B cell (primary cell): ENCODE measurements around the gene RAC2. TPM values are rescaled to one million over a fixed set of nuclear protein-coding genes. Genes with fewer than 3 reads are reported as not detected.

ENCODE experiments used
- ATAC-seq: fragments of 200-7000 bp; cut with Tn5 transposase; one replicate; pipeline ENCODE4 v1.10.0; 2021; ENCODE audit warnings: low read depth, mild to moderate bottlenecking, moderate number of reproducible peaks, moderate library complexity
- CTCF ChIA-PET: fragments of 350-600 bp; sonication (Branson Sonifier 250); formaldehyde crosslinking; loops from one replicate; lab custom pipeline; 2021; ENCODE audit warnings: antibody characterized with exemption, inconsistent platforms; lab: Charles Lee
- POLR2A ChIA-PET: fragments of 350-600 bp; sonication (Branson Sonifier 250); formaldehyde crosslinking; loops from one replicate; lab custom pipeline; 2021; ENCODE audit warnings: antibody characterized with exemption; lab: Charles Lee
- DNase-seq: peaks from one replicate; pipeline ENCODE4 v3.0.0; 2013
- H2AFZ ChIP-seq: 2 replicates; pipeline ENCODE4 v1.6.1; 2012; ENCODE audit warnings: mild to moderate bottlenecking, low read depth, low read length; ENCODE audit not compliant: insufficient read depth, poor library complexity, severe bottlenecking
- H3K27ac ChIP-seq, 2 donors: 1 replicate in 1 of 2; 2 replicates in 1 of 2; pipeline ENCODE4 v1.5.1; 2012 to 2013; ENCODE audit warnings: low read length in 2 of 2, mild to moderate bottlenecking in 2 of 2, moderate library complexity in 1 of 2
- H3K27me3 ChIP-seq, 4 experiments: fragments of 200-600 bp in 1 of 4; sonication (generic) in 1 of 4; replicated peaks in 1 of 4; 1 replicate in 2 of 4; 2 replicates in 2 of 4; pipeline versions ENCODE4 v1.6.1 to v1.7.0; 2013 to 2016; ENCODE audit warnings: low read length in 3 of 4, mild to moderate bottlenecking in 2 of 4, mixed read lengths in 1 of 4, moderate library complexity in 1 of 4; ENCODE audit not compliant: insufficient read depth in 4 of 4, control insufficient read depth in 3 of 4; ENCODE audit errors: control extremely low read depth in 1 of 4
- H3K36me3 ChIP-seq, 2 experiments: replicated peaks in 1 of 2; 1 replicate in 1 of 2; 2 replicates in 1 of 2; pipeline versions ENCODE4 v1.6.1 to v1.7.1; 2013; ENCODE audit warnings: low read length in 1 of 2; ENCODE audit not compliant: insufficient read depth in 2 of 2, control insufficient read depth in 1 of 2; ENCODE audit errors: control extremely low read depth in 1 of 2, extremely low read depth in 1 of 2
- H3K4me1 ChIP-seq, 2 donors: fragments of 200-600 bp in 1 of 2; sonication (generic) in 1 of 2; 1 replicate in 1 of 2; 2 replicates in 1 of 2; pipeline versions ENCODE4 v1.5.1 to v1.6.1; 2013 to 2017; ENCODE audit warnings: low read length in 2 of 2; ENCODE audit not compliant: control insufficient read depth in 2 of 2, insufficient read depth in 2 of 2
- H3K4me2 ChIP-seq: replicated peaks from 2 replicates; pipeline ENCODE3; 2012; ENCODE audit warnings: mild to moderate bottlenecking, low read depth, low read length; ENCODE audit not compliant: poor library complexity, severe bottlenecking
- H3K4me3 ChIP-seq, 5 experiments: fragments of 200-600 bp in 1 of 5; sonication (generic) in 1 of 5; 1 replicate in 3 of 5; 2 replicates in 2 of 5; pipeline versions ENCODE4 v1.5.1 to v1.7.0; 2011 to 2016; ENCODE audit warnings: low read length in 4 of 5, mild to moderate bottlenecking in 4 of 5, low read depth in 2 of 5, control low read depth in 1 of 5, moderate library complexity in 1 of 5; ENCODE audit not compliant: insufficient read depth in 1 of 5; ENCODE audit errors: control extremely low read depth in 1 of 5, extremely low read depth in 1 of 5
- H3K79me2 ChIP-seq: fragments of 200-600 bp; sonication (generic); one replicate; pipeline ENCODE4 v1.6.0; 2016; ENCODE audit warnings: low read length; ENCODE audit not compliant: control insufficient read depth, insufficient read depth
- H3K9ac ChIP-seq: fragments of 200-600 bp; sonication (generic); 2 replicates; pipeline ENCODE4 v1.6.1; 2017; ENCODE audit warnings: mild to moderate bottlenecking, low read length, moderate library complexity
- H3K9me3 ChIP-seq, 3 donors: one replicate each; pipeline versions ENCODE4 v1.6.1 to v1.7.1; 2013; ENCODE audit warnings: low read length in 2 of 3; ENCODE audit not compliant: control insufficient read depth in 2 of 3, insufficient read depth in 1 of 3; ENCODE audit errors: control extremely low read depth in 1 of 3
- H4K20me1 ChIP-seq: 2 replicates; pipeline ENCODE4 v1.6.0; 2012; ENCODE audit warnings: mild to moderate bottlenecking, low read length; ENCODE audit not compliant: insufficient read depth, control insufficient read depth, poor library complexity, severe bottlenecking
- H3K27ac Mint-ChIP-seq: one replicate; pipeline ENCODE4 v1.8.0; 2021; ENCODE audit warnings: mixed read lengths
- H3K27me3 Mint-ChIP-seq: one replicate; pipeline ENCODE4 v1.8.0; 2021; ENCODE audit warnings: mixed read lengths
- H3K4me1 Mint-ChIP-seq: one replicate; pipeline ENCODE4 v1.8.0; 2021; ENCODE audit warnings: mixed read lengths
- H3K4me3 Mint-ChIP-seq: one replicate; pipeline ENCODE4 v1.8.0; 2021; ENCODE audit warnings: mixed read lengths
- H3K9me3 Mint-ChIP-seq: one replicate; pipeline ENCODE4 v1.8.0; 2022; ENCODE audit warnings: mixed read lengths; ENCODE audit not compliant: insufficient read depth
- EZH2 ChIP-seq: IDR thresholded peaks from 2 replicates; pipeline ENCODE4 v1.6.1; 2012; ENCODE audit warnings: borderline replicate concordance, low read depth, mild to moderate bottlenecking, moderate library complexity, low read length; ENCODE audit not compliant: insufficient read depth, poor library complexity, severe bottlenecking
- WGBS: methylation state at CpG from one replicate; pipeline ENCODE4 v1.1.5; 2013; ENCODE audit warnings: missing lambda C conversion rate; ENCODE audit not compliant: insufficient coverage; 5-methylcytosine and 5-hydroxymethylcytosine counted together
- intact Hi-C: fragments of 100-400 bp; cut with micrococcal nuclease; formaldehyde crosslinking; loops from one replicate; pipeline ENCODE4 v1.10.0; 2022
- polyA plus RNA-seq: library from polyadenylated mRNA; depleted of rRNA; stranded (reverse); fragments of >200 nt; gene quantifications from 2 replicates; pipeline ENCODE4 v1.2.3, GENCODE V29; 2012
- total RNA-seq, 2 donors: library from RNA; stranded (reverse); fragments of 120-200 nt in 1 of 2; gene quantifications; 1 replicate in 1 of 2; 2 replicates in 1 of 2; pipeline versions ENCODE4 v1.2.3 to v1.2.4, GENCODE V29; 2013 to 2022
- TF ChIP-seq, protein P1 (sequence below): fragments of 200-600 bp; IDR thresholded peaks from one replicate; pipeline ENCODE4 v1.8.0; 2022; ENCODE audit warnings: antibody characterized with exemption, mild to moderate bottlenecking

RAC2 gene
- total and polyA plus RNA-seq, 2 donors (not counting 1 experiment from before 2014, with no cell fraction given) = 273 to 776 TPM

DNA sequence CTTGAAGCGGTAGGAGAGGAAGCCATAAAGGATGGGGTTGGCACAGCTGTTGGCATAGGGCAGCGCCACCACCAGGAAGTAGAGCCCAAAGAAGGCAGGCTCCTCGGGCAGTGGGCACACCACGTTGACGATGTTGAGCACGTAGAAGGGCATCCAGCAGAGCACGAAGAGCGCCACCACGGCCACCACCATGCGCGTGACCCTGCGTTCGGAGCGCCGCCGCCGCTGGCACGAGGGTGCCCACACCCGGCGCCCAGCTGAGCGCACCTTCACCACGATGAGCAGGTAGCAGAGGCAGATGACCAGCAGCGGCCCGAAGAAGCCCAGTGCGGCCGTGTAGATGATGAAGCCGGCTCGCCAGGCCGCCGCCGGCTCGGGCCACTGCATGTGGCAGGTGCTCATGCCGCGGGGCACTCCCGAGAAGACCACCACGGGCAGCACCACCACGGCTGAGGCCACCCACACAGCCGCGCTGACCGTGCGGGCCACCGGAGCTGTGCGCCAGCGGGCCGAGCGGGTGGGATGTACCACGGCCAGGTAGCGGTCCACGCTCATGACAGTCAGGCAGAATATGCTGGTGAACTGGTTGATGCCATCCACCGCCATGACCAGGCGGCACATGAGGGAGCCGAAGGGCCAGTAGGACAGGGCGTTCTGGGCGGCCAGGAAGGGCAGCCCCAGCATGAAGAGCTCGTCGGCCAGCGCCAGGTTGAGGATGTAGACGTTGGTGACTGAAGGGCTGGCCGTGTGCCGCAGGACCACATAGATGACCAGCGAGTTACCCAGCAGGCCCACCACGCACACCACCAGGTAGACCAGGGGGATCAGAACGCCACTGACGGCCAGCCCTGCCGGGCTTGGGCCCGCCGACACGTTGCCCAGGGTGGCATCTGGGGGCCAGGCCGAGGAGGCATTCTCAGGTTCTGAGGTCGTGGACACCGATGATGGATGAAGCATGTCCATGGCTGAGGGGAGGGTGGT lies 36.9 kb downstream of the RAC2 start:
- Mint-ChIP-seq H3K27me3 (no peaks in the 10 kb centered on the region), H3K27ac (no peak overlapping the region), H3K4me3 (no peak overlapping the region), H3K9me3 (no peaks in the 10 kb centered on the region), H3K4me1 (peaks cover 2% of the 10 kb centered on the region)
- TF ChIP-seq EZH2 = no peak
- TF ChIP-seq, protein P1, sequence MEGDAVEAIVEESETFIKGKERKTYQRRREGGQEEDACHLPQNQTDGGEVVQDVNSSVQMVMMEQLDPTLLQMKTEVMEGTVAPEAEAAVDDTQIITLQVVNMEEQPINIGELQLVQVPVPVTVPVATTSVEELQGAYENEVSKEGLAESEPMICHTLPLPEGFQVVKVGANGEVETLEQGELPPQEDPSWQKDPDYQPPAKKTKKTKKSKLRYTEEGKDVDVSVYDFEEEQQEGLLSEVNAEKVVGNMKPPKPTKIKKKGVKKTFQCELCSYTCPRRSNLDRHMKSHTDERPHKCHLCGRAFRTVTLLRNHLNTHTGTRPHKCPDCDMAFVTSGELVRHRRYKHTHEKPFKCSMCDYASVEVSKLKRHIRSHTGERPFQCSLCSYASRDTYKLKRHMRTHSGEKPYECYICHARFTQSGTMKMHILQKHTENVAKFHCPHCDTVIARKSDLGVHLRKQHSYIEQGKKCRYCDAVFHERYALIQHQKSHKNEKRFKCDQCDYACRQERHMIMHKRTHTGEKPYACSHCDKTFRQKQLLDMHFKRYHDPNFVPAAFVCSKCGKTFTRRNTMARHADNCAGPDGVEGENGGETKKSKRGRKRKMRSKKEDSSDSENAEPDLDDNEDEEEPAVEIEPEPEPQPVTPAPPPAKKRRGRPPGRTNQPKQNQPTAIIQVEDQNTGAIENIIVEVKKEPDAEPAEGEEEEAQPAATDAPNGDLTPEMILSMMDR = no peak
- H2AFZ ChIP-seq = no peak overlapping the region
- H3K4me2 ChIP-seq = no peak overlapping the region
- DNase-seq (no peak), ATAC-seq (no peak)
- no peak overlapping the region for H3K27ac ChIP-seq
- H4K20me1 ChIP-seq = no peaks in the 10 kb centered on the region
- no peaks in the 10 kb centered on the region for H3K27me3 ChIP-seq
- no peaks in the 10 kb centered on the region for H3K36me3 ChIP-seq
- intact Hi-C loops = no loop called here
- H3K79me2 ChIP-seq = no peaks in the 10 kb centered on the region
- POLR2A ChIA-PET = no interaction called here
- WGBS = 85% methylated on average over 59 of the region's 71 CpGs
- no peak overlapping the region for H3K4me3 ChIP-seq
- H3K9ac ChIP-seq = no peak overlapping the region
- peaks cover 0 to 6% of the 10 kb centered on the region in 2 donors for H3K4me1 ChIP-seq
- CTCF ChIA-PET = interaction anchor here (1.3 to 1.8 kb wide), 3 partner anchors 31 to 54 kb away, joined by 4 to 6 read pairs (median 5); no protein-coding TSS in a partner anchor
- H3K9me3 ChIP-seq = no peaks in the 10 kb centered on the region
